ENCODE results near the gene DIAPH2.
"Not testable (repeated sequence)": the region's sequence is repeated elsewhere in the genome, so short reads cannot be mapped to it uniquely, and the experiment has no call there.

DNA sequence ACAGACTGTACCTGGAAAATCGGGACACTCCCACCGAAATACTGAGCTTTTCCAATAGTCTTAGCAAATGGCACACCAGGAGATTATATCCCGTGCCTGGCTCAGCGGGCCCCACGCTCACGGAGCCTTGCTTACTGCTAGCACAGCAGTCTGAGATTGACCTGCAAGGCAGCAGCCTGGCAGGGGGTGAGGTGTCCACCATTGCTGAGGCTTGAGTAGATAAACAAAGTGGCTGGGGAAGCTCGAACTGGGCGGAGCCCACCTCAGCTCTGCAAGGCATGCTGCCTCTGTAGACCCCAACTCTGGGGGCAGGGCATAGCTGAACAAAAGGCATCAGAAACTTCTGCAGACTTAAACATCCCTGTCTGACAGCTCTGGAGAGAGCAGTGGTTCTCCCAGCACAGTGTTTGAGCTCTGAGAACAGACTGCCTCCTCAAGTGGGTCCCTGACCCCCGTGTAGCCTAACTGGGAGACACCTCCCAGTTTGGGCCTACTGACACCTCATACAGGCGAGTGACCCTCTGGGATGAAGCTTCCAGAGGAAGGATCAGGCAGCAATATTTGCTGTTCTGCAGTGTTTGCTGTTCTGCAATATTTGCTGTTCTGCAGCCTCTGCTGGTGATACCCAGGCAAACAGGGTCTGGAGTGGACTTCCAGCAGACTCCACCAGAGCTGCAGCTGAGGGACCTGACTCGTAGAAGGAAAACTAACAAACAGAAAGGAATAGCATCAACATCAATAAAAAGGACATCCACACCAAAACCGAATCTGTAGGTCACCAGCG lies 725.2 kb downstream of the DIAPH2 start:
- TF ChIP-seq, protein P1, sequence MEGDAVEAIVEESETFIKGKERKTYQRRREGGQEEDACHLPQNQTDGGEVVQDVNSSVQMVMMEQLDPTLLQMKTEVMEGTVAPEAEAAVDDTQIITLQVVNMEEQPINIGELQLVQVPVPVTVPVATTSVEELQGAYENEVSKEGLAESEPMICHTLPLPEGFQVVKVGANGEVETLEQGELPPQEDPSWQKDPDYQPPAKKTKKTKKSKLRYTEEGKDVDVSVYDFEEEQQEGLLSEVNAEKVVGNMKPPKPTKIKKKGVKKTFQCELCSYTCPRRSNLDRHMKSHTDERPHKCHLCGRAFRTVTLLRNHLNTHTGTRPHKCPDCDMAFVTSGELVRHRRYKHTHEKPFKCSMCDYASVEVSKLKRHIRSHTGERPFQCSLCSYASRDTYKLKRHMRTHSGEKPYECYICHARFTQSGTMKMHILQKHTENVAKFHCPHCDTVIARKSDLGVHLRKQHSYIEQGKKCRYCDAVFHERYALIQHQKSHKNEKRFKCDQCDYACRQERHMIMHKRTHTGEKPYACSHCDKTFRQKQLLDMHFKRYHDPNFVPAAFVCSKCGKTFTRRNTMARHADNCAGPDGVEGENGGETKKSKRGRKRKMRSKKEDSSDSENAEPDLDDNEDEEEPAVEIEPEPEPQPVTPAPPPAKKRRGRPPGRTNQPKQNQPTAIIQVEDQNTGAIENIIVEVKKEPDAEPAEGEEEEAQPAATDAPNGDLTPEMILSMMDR (IDR thresholded peaks at IDR 0.05): not testable (repeated sequence)
- TF ChIP-seq POLR2A (IDR thresholded peaks at IDR 0.05): not testable (repeated sequence)

Measured in breast epithelium (tissue), 3 donors.